ENCODE results near the gene GP1BB.

DNA sequence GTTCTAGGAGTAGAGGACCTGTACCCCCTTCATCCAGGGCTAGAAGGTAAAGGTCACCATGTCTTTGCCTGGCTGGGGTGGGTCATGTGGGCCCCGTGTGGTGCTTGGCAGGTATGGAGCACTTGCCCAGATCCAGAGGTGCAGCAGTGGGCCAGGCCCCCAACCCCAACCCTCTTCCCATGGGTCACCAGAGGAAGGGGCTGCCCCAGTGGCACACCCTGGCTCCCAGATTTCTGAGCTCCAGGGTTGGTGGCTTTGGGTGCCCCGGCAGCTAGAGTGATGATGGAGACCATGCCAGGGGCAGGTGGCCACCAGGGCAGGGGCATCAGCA is 2.4 kb upstream of the GP1BB start:
- no peak for TF ChIP-seq POLR2A (IDR thresholded peaks at IDR 0.05; ENCODE audit: low read length)
- no peak for TF ChIP-seq GATA1 (IDR thresholded peaks at IDR 0.05; ENCODE audit: low read depth, low read length)
